ENCODE results near the gene UBC. TPM values are rescaled to one million over a fixed set of nuclear protein-coding genes. Genes with fewer than 3 reads are reported as not detected.

UBC gene
- total and polyA plus RNA-seq, 9 of the 15 experiments (the other 6 are each of a cell fraction or from before 2014, with no cell fraction given): 533 to 1,153 (median 813) TPM

- no peak for TF ChIP-seq CHD7 (IDR thresholded peaks at IDR 0.05; ENCODE audit: low read depth, low read length)
- no peak for TF ChIP-seq MBD1 (CRISPR knock-in tag; IDR thresholded peaks at IDR 0.05)
- TF ChIP-seq SP1 (CRISPR knock-in tag; IDR thresholded peaks at IDR 0.05): no peak
- TF ChIP-seq SIX5 (IDR thresholded peaks at IDR 0.05; ENCODE audit: borderline replicate concordance in 1 of 2, insufficient read depth in 1 of 2, low read depth in 1 of 2, low read length in 2 of 2): no peak
- 0 out of 2 replicates have a peak, but pooled peaks have one; percentile 27 for TF ChIP-seq TOE1 (IDR thresholded peaks at IDR 0.05; ENCODE audit: borderline replicate concordance)
- no peak for TF ChIP-seq TOE1 (CRISPR knock-in tag; IDR thresholded peaks at IDR 0.05; ENCODE audit: borderline replicate concordance, low read depth)
- no peak for TF ChIP-seq ELF1 (tag; IDR thresholded peaks at IDR 0.05)
- TF ChIP-seq STAT5B (CRISPR knock-in tag; IDR thresholded peaks at IDR 0.05): no peak
- TF ChIP-seq MITF (IDR thresholded peaks at IDR 0.05): no peak
- no peak for TF ChIP-seq SRSF9 (IDR thresholded peaks at IDR 0.05; ENCODE audit: borderline replicate concordance, low read depth, low read length)
- no peak for TF ChIP-seq ZFP30 (CRISPR knock-in tag; IDR thresholded peaks at IDR 0.05; ENCODE audit: borderline replicate concordance)
- peak in 1 of 2 experiments; percentile 53; a peak in 1 of 4 replicates for TF ChIP-seq HDAC1 (IDR thresholded peaks at IDR 0.05)
- TF ChIP-seq PHF21A (IDR thresholded peaks at IDR 0.05; ENCODE audit: borderline replicate concordance, low read depth): no peak
Measured at GRCh38 chr12:124867401-124867930, 47.0 kb downstream of the UBC start (continued).

Measured in K562 (cell line).